H9 (cell line): ENCODE data around the gene ATP5PB. TPM values are rescaled to one million over a fixed set of nuclear protein-coding genes. Genes with fewer than 3 reads are reported as not detected.

Experiments
- DNase-seq: peaks from one replicate; pipeline ENCODE4 v3.0.0-alpha.2; 2017
- H2AFZ ChIP-seq: one replicate; pipeline ENCODE4 v1.6.1; 2013; ENCODE audit warnings: mild to moderate bottlenecking, low read length, control low read depth, moderate library complexity
- H2AK5ac ChIP-seq: 2 replicates; pipeline ENCODE4 v1.6.1; 2013; ENCODE audit warnings: low read length, control low read depth, mixed read lengths; ENCODE audit not compliant: insufficient read length
- H2BK120ac ChIP-seq: one replicate; pipeline ENCODE4 v1.6.1; 2013; ENCODE audit warnings: low read depth, mild to moderate bottlenecking, low read length, control low read depth, inconsistent platforms; ENCODE audit not compliant: poor library complexity, severe bottlenecking
- H2BK12ac ChIP-seq: 2 replicates; pipeline ENCODE4 v1.6.1; 2013; ENCODE audit warnings: low read length, control low read depth, mixed read lengths, low read depth; ENCODE audit not compliant: insufficient read length
- H2BK15ac ChIP-seq: 2 replicates; pipeline ENCODE4 v1.6.1; 2013; ENCODE audit warnings: low read depth, low read length, control low read depth
- H2BK20ac ChIP-seq: one replicate; pipeline ENCODE4 v1.6.1; 2013; ENCODE audit warnings: low read depth, mild to moderate bottlenecking, low read length, control low read depth, inconsistent platforms; ENCODE audit not compliant: poor library complexity, severe bottlenecking
- H2BK5ac ChIP-seq: 2 replicates; pipeline ENCODE4 v1.6.1; 2013; ENCODE audit warnings: low read length, control low read depth, mixed read lengths; ENCODE audit not compliant: insufficient read length
- H3K14ac ChIP-seq: 2 replicates; pipeline ENCODE4 v1.6.1; 2013; ENCODE audit warnings: low read length, control low read depth; ENCODE audit not compliant: insufficient read depth
- H3K18ac ChIP-seq: 2 replicates; pipeline ENCODE4 v1.6.1; 2013; ENCODE audit warnings: low read depth, mild to moderate bottlenecking, mixed read lengths, low read length, control low read depth; ENCODE audit not compliant: insufficient read length
- H3K23ac ChIP-seq: 2 replicates; pipeline ENCODE4 v1.6.1; 2013; ENCODE audit warnings: low read length, control low read depth, mixed read lengths, low read depth; ENCODE audit not compliant: insufficient read length
- H3K23me2 ChIP-seq: 2 replicates; pipeline ENCODE4 v1.6.1; 2013; ENCODE audit warnings: low read depth, mild to moderate bottlenecking, mixed read lengths, low read length, control low read depth; ENCODE audit not compliant: insufficient read length, poor library complexity, severe bottlenecking
- H3K27ac ChIP-seq: 2 replicates; pipeline ENCODE4 v1.5.1; 2013; ENCODE audit warnings: low read length, control low read depth, mixed read lengths, low read depth; ENCODE audit not compliant: insufficient read length
- H3K27me3 ChIP-seq: 2 replicates; pipeline ENCODE4 v1.6.1; 2013; ENCODE audit warnings: low read length, control low read depth, inconsistent platforms; ENCODE audit not compliant: insufficient read depth
- H3K4ac ChIP-seq: 2 replicates; pipeline ENCODE4 v1.6.1; 2013; ENCODE audit warnings: low read depth, mild to moderate bottlenecking, control low read depth, inconsistent platforms, low read length, moderate library complexity
- H3K4me1 ChIP-seq: 2 replicates; pipeline ENCODE4 v1.6.1; 2013; ENCODE audit warnings: low read length, control low read depth, inconsistent platforms; ENCODE audit not compliant: insufficient read depth
- H3K4me2 ChIP-seq: 2 replicates; pipeline ENCODE4 v1.6.1; 2013; ENCODE audit warnings: low read length, control low read depth, mixed read lengths; ENCODE audit not compliant: insufficient read length, insufficient read depth
- H3K56ac ChIP-seq: 2 replicates; pipeline ENCODE4 v1.6.1; 2013; ENCODE audit warnings: low read depth, mild to moderate bottlenecking, mixed read lengths, low read length, control low read depth; ENCODE audit not compliant: insufficient read length
- H3K79me1 ChIP-seq: 2 replicates; pipeline ENCODE4 v1.6.1; 2013; ENCODE audit warnings: low read depth, mild to moderate bottlenecking, moderate library complexity, low read length, control low read depth, inconsistent platforms; ENCODE audit not compliant: insufficient read depth, poor library complexity, severe bottlenecking
- H3K79me2 ChIP-seq: 2 replicates; pipeline ENCODE4 v1.6.1; 2013; ENCODE audit warnings: low read length, control low read depth, inconsistent platforms; ENCODE audit not compliant: insufficient read depth
- H3K9ac ChIP-seq: 2 replicates; pipeline ENCODE4 v1.6.1; 2013; ENCODE audit warnings: low read length, control low read depth, mixed read lengths; ENCODE audit not compliant: insufficient read length; ENCODE audit errors: extremely low read depth
- H3K9me3 ChIP-seq: one replicate; pipeline ENCODE4 v1.6.1; 2013; ENCODE audit warnings: low read depth, low read length, inconsistent platforms; ENCODE audit not compliant: control insufficient read depth
- H3T11ph ChIP-seq: one replicate; pipeline ENCODE4 v1.6.1; 2013; ENCODE audit warnings: mild to moderate bottlenecking, low read length, control low read depth, inconsistent platforms
- H4K20me1 ChIP-seq: one replicate; pipeline ENCODE4 v1.6.1; 2013; ENCODE audit not compliant: control insufficient read depth, insufficient read length, insufficient read depth
- H4K5ac ChIP-seq: 2 replicates; pipeline ENCODE4 v1.6.1; 2013; ENCODE audit warnings: low read depth, mild to moderate bottlenecking, mixed read lengths, low read length, control low read depth; ENCODE audit not compliant: insufficient read length
- H4K8ac ChIP-seq: replicated peaks from 2 replicates; pipeline ENCODE4 v1.6.1; 2013; ENCODE audit warnings: low read length, control low read depth, mixed read lengths, low read depth; ENCODE audit not compliant: insufficient read length
- H4K91ac ChIP-seq: 2 replicates; pipeline ENCODE4 v1.6.1; 2013; ENCODE audit warnings: low read depth, mild to moderate bottlenecking, moderate library complexity, mixed read lengths, low read length, control low read depth; ENCODE audit not compliant: insufficient read length
- H3K27ac Mint-ChIP-seq, 3 experiments: 2 replicates in 2 of 3; 3 replicates in 1 of 3; pipeline ENCODE4 v1.8.0; 2020 to 2021; ENCODE audit warnings: mixed read lengths in 3 of 3, mild to moderate bottlenecking in 1 of 3, moderate library complexity in 1 of 3
- H3K27me3 Mint-ChIP-seq: 2 replicates; pipeline ENCODE4 v1.8.0; 2021; ENCODE audit warnings: low read depth, mild to moderate bottlenecking, moderate library complexity, mixed read lengths
- H3K36me3 Mint-ChIP-seq, 3 experiments: 2 replicates in 2 of 3; 3 replicates in 1 of 3; pipeline ENCODE4 v1.8.0; 2020 to 2021; ENCODE audit warnings: low read depth in 3 of 3, mixed read lengths in 3 of 3; ENCODE audit not compliant: insufficient read depth in 1 of 3
- H3K4me1 Mint-ChIP-seq, 2 experiments: 2 replicates each; pipeline ENCODE4 v1.8.0; 2020; ENCODE audit warnings: mixed read lengths in 2 of 2
- H3K4me3 Mint-ChIP-seq, 2 experiments: 2 replicates in 1 of 2; 3 replicates in 1 of 2; pipeline ENCODE4 v1.8.0; 2020 to 2021; ENCODE audit warnings: mild to moderate bottlenecking in 2 of 2, mixed read lengths in 2 of 2, moderate library complexity in 1 of 2
- H3K9me3 Mint-ChIP-seq, 2 experiments: 2 replicates in 1 of 2; 3 replicates in 1 of 2; pipeline ENCODE4 v1.8.0; 2020; ENCODE audit warnings: mild to moderate bottlenecking in 2 of 2, mixed read lengths in 2 of 2, moderate library complexity in 1 of 2
- WGBS: extraction: QIAGEN DNeasy Blood & Tissue Kit; methylation state at CpG from one replicate; pipeline ENCODE4 v1.1.7; 2013; ENCODE audit warnings: missing lambda C conversion rate, low lambda C conversion rate, mixed read lengths; ENCODE audit not compliant: insufficient read length; ENCODE audit errors: extremely low coverage; 5-methylcytosine and 5-hydroxymethylcytosine counted together
- total RNA-seq: library from RNA; stranded (reverse); gene quantifications from 2 replicates; pipeline ENCODE4 v1.2.1, GENCODE V29; 2021
- TF ChIP-seq, protein P1 (sequence below): fragments of 200-600 bp; sonication (generic); conservative IDR thresholded peaks from 3 replicates; pipeline ENCODE4 v1.8.0; 2021; ENCODE audit warnings: antibody characterized with exemption, mild to moderate bottlenecking

ATP5PB gene
- total RNA-seq, 1 experiment from 2014 or later, result 250 TPM

DNA sequence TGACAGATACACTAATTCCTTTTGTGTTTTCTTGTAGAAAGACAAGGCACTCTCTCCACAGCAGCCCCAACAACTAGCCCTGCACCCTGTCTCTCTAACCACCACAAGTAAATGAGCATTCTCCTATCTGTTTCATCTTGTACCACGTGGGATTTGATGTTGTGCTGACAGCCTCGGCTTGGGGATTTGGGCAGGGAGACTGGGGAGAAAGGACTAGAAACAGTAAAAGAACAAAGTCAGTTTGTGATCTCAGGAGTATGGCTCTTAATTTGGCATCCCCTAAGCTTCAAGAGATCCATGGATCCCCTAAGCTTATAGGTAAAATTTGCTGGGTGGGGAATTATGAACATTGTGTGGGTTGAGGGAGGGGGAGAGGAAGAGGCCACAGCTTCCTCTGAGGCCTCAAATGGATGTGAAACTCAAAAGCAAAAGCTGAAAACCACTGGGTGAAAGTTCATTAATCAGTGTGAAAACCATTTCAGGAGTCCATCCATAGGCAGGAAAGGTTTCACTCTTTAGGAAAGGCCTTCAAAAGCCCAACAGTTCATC, 27.6 kb downstream of the ATP5PB start:
- Histone ChIP-seq H4K20me1 (no peaks in the 10 kb centered on the region), H3K79me2 (no peaks in the 10 kb centered on the region), H3K23me2 (no peaks in the 10 kb centered on the region), H4K5ac (no peak overlapping the region), H2BK15ac (no peak overlapping the region), H3K79me1 (no peaks in the 10 kb centered on the region), H3K56ac (no peak overlapping the region), H2AK5ac (no peak overlapping the region), H3K27me3 (no peaks in the 10 kb centered on the region), H2BK20ac (no peak overlapping the region), H4K91ac (no peak overlapping the region), H4K8ac (no peak overlapping the region), H3K9ac (no peak overlapping the region), H3K27ac (no peak overlapping the region), H3K9me3 (no peaks in the 10 kb centered on the region), H2BK12ac (no peak overlapping the region), H2BK5ac (no peak overlapping the region), H3K4ac (no peak overlapping the region), H3K18ac (no peak overlapping the region), H3K14ac (no peak overlapping the region), H3K4me1 (no peaks in the 10 kb centered on the region), H3K23ac (no peak overlapping the region), H2AFZ (no peak overlapping the region), H3K4me2 (no peak overlapping the region), H3T11ph (no peak overlapping the region), H2BK120ac (no peak overlapping the region)
- Mint-ChIP-seq H3K4me1 (no peaks in the 10 kb centered on the region), H3K36me3 (no peaks in the 10 kb centered on the region; a peak in 1 of 7 replicates), H3K27me3 (no peaks in the 10 kb centered on the region; the same call in 1 of the 2 replicates), H3K27ac (no peak overlapping the region), H3K9me3 (no peaks in the 10 kb centered on the region), H3K4me3 (no peak overlapping the region)
- TF ChIP-seq, protein P1, sequence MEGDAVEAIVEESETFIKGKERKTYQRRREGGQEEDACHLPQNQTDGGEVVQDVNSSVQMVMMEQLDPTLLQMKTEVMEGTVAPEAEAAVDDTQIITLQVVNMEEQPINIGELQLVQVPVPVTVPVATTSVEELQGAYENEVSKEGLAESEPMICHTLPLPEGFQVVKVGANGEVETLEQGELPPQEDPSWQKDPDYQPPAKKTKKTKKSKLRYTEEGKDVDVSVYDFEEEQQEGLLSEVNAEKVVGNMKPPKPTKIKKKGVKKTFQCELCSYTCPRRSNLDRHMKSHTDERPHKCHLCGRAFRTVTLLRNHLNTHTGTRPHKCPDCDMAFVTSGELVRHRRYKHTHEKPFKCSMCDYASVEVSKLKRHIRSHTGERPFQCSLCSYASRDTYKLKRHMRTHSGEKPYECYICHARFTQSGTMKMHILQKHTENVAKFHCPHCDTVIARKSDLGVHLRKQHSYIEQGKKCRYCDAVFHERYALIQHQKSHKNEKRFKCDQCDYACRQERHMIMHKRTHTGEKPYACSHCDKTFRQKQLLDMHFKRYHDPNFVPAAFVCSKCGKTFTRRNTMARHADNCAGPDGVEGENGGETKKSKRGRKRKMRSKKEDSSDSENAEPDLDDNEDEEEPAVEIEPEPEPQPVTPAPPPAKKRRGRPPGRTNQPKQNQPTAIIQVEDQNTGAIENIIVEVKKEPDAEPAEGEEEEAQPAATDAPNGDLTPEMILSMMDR, result no peak
- no peak for DNase-seq
- no CpG with 5 or more reads among the region's 2 CpGs for whole genome bisulfite sequencing
